ELR (cell line): ENCODE results near the gene CEP120.

Experiments used
- DNase-seq: peaks from one replicate; pipeline ENCODE4 v3.0.0-alpha.2; 2015; ENCODE audit warnings: low read depth

Gene CEP120

DNA sequence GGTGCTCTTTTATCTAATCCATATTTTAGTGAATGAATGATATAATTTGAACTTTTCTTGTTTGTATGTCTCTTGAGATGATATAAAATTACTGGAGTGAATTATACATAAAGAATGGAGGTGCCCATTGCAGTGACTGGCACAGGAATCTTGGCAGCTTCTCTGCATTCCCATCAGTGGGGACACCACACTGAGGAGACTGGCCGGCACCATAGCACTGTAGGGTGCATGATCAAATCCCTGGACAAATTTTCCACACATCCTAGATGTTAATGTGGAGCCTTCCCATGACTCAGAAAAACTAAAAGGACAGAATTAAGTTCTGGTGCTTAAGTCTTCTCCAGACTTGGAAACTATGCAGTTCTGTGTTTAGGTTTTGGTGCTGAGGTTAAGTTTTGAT, 124.1 kb downstream of the CEP120 start:
- DNase-seq: no peak

GRCh38 chr5:123298335-123299030, 124.7 kb downstream of the CEP120 start:
- no peak for DNase-seq

DNA sequence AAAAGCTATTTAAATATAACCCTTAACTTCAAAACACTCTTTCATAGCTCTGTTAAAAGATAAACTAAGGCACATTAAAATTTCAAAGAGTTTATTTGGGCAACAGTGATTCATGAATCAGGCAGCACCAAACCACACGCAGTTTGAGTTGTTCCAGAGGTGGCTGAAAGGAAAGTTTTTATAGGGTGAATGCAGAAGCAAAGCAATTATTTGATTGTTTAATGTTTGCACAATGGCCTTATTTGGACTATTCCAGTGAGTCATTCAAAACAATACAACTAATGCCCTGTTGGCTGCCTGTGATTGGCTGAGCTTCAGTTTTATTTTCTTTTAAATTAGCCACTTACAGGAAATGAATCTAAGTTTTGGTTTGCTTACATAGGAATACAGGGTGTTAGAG, 125.3 kb downstream of the CEP120 start:
- DNase-seq: no peak

GRCh38 chr5:123297198-123297831, 125.9 kb downstream of the CEP120 start:
- DNase-seq: no peak
